Thoracic aorta (tissue), 2 donors: Measurements from ENCODE around the gene NAALAD2. TPM values are rescaled to one million over a fixed set of nuclear protein-coding genes. Genes with fewer than 3 reads are reported as not detected.
"Not testable (repeated sequence)": the region's sequence is repeated elsewhere in the genome, so short reads cannot be mapped to it uniquely, and the experiment has no call there.

Experiments
- ATAC-seq: fragments of 150-250 bp; one replicate; pipeline ENCODE4 v1.8.0; 2017; ENCODE audit warnings: low read depth; ENCODE audit not compliant: insufficient number of reproducible peaks, low FRiP score
- DNase-seq: peaks from one replicate; pipeline ENCODE4 v3.0.0-alpha.2; 2020; ENCODE audit warnings: low spot score
- H3K27ac ChIP-seq, 2 donors: fragments of 200-600 bp; sonication (generic); 1 replicate in 1 of 2; 2 replicates in 1 of 2; pipeline ENCODE4 v1.5.1; 2016; ENCODE audit warnings: mild to moderate bottlenecking in 2 of 2, moderate library complexity in 2 of 2
- H3K27me3 ChIP-seq: fragments of 200-600 bp; sonication (generic); replicated peaks from 2 replicates; pipeline ENCODE4 v1.6.0; 2016; ENCODE audit warnings: mild to moderate bottlenecking; ENCODE audit not compliant: insufficient read depth
- H3K36me3 ChIP-seq: fragments of 200-600 bp; sonication (generic); one replicate; pipeline ENCODE4 v1.5.1; 2016
- H3K4me1 ChIP-seq, 2 donors: fragments of 200-600 bp; sonication (generic); 1 replicate in 1 of 2; 2 replicates in 1 of 2; pipeline versions ENCODE4 v1.5.1 to v1.6.0; 2016; ENCODE audit warnings: low read depth in 2 of 2, mild to moderate bottlenecking in 1 of 2; ENCODE audit not compliant: control insufficient read depth in 1 of 2
- H3K4me3 ChIP-seq: fragments of 200-600 bp; sonication (generic); 2 replicates; pipeline ENCODE4 v1.5.1; 2016; ENCODE audit warnings: mild to moderate bottlenecking
- H3K9me3 ChIP-seq: fragments of 200-600 bp; sonication (generic); 2 replicates; pipeline ENCODE4 v1.5.1; 2016
- CTCF ChIP-seq: fragments of 200-600 bp; sonication (generic); IDR thresholded peaks from one replicate; pipeline ENCODE4 v1.5.1; 2019; ENCODE audit warnings: antibody characterized with exemption
- total RNA-seq, 2 donors: library from RNA; depleted of rRNA; stranded (reverse); fragments of >200 nt; gene quantifications; one replicate each; pipeline versions ENCODE4 v1.1.0 to v1.2.3, GENCODE V29; 2016

NAALAD2 gene
- under 1 TPM; 0.42 to 0.68 TPM for total RNA-seq

GRCh38 chr11:90134478-90135003 is at the start of gene NAALAD2:
TSS of gene NAALAD2 (plus strand) at chr11:90134663. CDS start at chr11:90134759, 96 bp downstream.
- no peak for ATAC-seq
- Histone ChIP-seq H3K27me3 (no peaks in the 10 kb centered on the region), H3K27ac (no peak within 1 kb of the TSS)

GRCh38 chr11:90085650-90086049 is 48.8 kb upstream of the NAALAD2 start, which contains the start of gene UBTFL1:
TSS of gene UBTFL1 (plus strand) at chr11:90085950. CDS start at chr11:90085950, 0 bp downstream.
- H3K4me3 ChIP-seq, H3K36me3 ChIP-seq, H3K27me3 ChIP-seq, DNase-seq, H3K9me3 ChIP-seq, H3K27ac ChIP-seq, ATAC-seq, H3K4me1 ChIP-seq: not testable (repeated sequence)

More at GRCh38 chr11:90134478-90135003, at the start of gene NAALAD2:
- Histone ChIP-seq H3K4me1 (peaks cover 6 to 8% of the 10 kb centered on the region in 2 donors), H3K4me3 (peak within 1 kb of the TSS; percentile 75), H3K9me3 (no peaks in the 10 kb centered on the region), H3K36me3 (no peaks in the 10 kb centered on the region)
- no peak for TF ChIP-seq CTCF
- DNase-seq = no peak

GRCh38 chr11:90088731-90089130 is 45.7 kb upstream of the NAALAD2 start:
- H3K36me3 ChIP-seq, H3K27me3 ChIP-seq, H3K27ac ChIP-seq, H3K9me3 ChIP-seq, H3K4me1 ChIP-seq, H3K4me3 ChIP-seq, DNase-seq, ATAC-seq: not testable (repeated sequence)

- not testable (repeated sequence) for H3K4me3 ChIP-seq, H3K4me1 ChIP-seq, H3K36me3 ChIP-seq, H3K27ac ChIP-seq, H3K27me3 ChIP-seq, H3K9me3 ChIP-seq, ATAC-seq, DNase-seq
These were observed 39.1 kb upstream of the NAALAD2 start for GRCh38 chr11:90095230-90095924.

GRCh38 chr11:90098261-90098660 is 36.2 kb upstream of the NAALAD2 start:
- not testable (repeated sequence) for H3K27ac ChIP-seq, ATAC-seq, H3K27me3 ChIP-seq, H3K36me3 ChIP-seq, DNase-seq, H3K4me3 ChIP-seq, H3K4me1 ChIP-seq, H3K9me3 ChIP-seq

- DNase-seq (no peak), ATAC-seq (no peak)
- Histone ChIP-seq H3K27me3 (no peaks in the 10 kb centered on the region), H3K27ac (no peak overlapping the region), H3K4me1 (no peaks in the 10 kb centered on the region), H3K4me3 (no peak overlapping the region), H3K36me3 (no peaks in the 10 kb centered on the region), H3K9me3 (no peaks in the 10 kb centered on the region)
- no peak for TF ChIP-seq CTCF
These were observed 34.0 kb upstream of the NAALAD2 start for GRCh38 chr11:90100431-90100830.

GRCh38 chr11:90113541-90113940 is 20.9 kb upstream of the NAALAD2 start:
- Histone ChIP-seq H3K4me3 (no peak overlapping the region), H3K4me1 (no peaks in the 10 kb centered on the region), H3K36me3 (no peaks in the 10 kb centered on the region), H3K9me3 (no peaks in the 10 kb centered on the region), H3K27ac (no peak overlapping the region), H3K27me3 (no peaks in the 10 kb centered on the region)
- no peak for DNase-seq
- TF ChIP-seq CTCF = no peak
- ATAC-seq = no peak
